ENCODE measurements around the gene NMNAT3.

The NMNAT3 gene

DNA sequence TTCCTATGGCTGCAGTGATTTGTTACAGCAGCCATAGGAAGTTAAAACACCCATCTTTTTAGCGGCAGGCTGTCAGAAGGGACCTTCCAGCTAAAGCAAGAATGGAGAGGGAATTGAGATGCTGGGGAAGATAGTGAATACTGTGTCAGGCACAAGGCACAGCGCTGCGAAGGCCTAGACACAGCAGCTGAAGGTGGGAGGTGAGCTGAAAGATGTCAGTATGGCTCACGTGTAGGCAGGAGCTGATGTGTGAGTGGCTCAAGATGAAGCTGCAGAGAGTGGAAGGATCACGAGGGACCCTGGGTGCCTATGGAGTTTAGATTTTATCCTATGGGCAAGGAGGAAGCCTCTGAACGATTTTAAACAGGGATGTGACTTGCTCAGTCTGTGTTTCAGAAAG is 44.3 kb downstream of the NMNAT3 start:
- no peak overlapping the region for H2AFZ ChIP-seq (ENCODE audit: low read length)
- H3K79me2 ChIP-seq (ENCODE audit: insufficient read depth, low read length), result no peaks in the 10 kb centered on the region
- H3K9ac ChIP-seq (ENCODE audit: low read length), result no peak overlapping the region
- no peak overlapping the region for H3K27ac ChIP-seq (ENCODE audit: low read depth, low read length, poor library complexity, severe bottlenecking)
- H3K9me3 ChIP-seq (ENCODE audit: low read length), result no peaks in the 10 kb centered on the region
- H3K27me3 ChIP-seq (ENCODE audit: insufficient read depth, low read length), result no peaks in the 10 kb centered on the region; the same call in 1 of the 2 replicates
- no peaks in the 10 kb centered on the region for H3F3A ChIP-seq (ENCODE audit: insufficient read depth, low read length)
- H3K4me2 ChIP-seq (ENCODE audit: low read length), result no peak overlapping the region
- no peaks in the 10 kb centered on the region for H4K20me1 ChIP-seq (ENCODE audit: insufficient read depth, low read length)
- TF ChIP-seq, protein P1, sequence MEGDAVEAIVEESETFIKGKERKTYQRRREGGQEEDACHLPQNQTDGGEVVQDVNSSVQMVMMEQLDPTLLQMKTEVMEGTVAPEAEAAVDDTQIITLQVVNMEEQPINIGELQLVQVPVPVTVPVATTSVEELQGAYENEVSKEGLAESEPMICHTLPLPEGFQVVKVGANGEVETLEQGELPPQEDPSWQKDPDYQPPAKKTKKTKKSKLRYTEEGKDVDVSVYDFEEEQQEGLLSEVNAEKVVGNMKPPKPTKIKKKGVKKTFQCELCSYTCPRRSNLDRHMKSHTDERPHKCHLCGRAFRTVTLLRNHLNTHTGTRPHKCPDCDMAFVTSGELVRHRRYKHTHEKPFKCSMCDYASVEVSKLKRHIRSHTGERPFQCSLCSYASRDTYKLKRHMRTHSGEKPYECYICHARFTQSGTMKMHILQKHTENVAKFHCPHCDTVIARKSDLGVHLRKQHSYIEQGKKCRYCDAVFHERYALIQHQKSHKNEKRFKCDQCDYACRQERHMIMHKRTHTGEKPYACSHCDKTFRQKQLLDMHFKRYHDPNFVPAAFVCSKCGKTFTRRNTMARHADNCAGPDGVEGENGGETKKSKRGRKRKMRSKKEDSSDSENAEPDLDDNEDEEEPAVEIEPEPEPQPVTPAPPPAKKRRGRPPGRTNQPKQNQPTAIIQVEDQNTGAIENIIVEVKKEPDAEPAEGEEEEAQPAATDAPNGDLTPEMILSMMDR (IDR thresholded peaks at IDR 0.05; ENCODE audit: low read length), result no peak
- TF ChIP-seq EZH2 (IDR thresholded peaks at IDR 0.05; ENCODE audit: borderline replicate concordance, low read length), result no peak
- H3K4me3 ChIP-seq (ENCODE audit: low read depth, low read length, poor library complexity, severe bottlenecking), result no peak overlapping the region
- no peaks in the 10 kb centered on the region for H3K9me2 ChIP-seq (ENCODE audit: low read depth, low read length)
- no peaks in the 10 kb centered on the region for H3K36me3 ChIP-seq (ENCODE audit: insufficient read depth, low read length)
- no peaks in the 10 kb centered on the region for H3K4me1 ChIP-seq (ENCODE audit: insufficient read depth, low read length, severe bottlenecking)

DNA sequence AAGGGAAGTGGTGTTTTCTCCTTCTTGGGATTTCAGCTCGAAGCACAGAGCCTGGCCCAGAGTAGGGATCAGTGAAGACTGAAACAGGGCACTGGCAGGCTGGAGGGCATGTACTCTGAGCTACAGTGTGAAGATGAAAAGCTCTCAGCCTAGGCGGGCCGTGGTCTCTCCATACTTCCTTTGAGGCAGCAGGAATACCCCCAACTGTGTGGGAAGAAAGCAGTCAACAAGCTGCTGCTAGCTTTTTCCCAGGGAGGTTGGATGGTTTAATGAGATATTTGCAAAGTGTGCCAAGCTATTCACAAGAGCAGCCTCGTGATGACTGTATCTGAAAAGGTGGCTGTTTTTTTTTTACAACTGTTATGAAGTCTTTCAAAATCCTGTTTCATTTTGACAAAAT is 47.2 kb downstream of the NMNAT3 start:
- no peaks in the 10 kb centered on the region for H3K4me1 ChIP-seq (ENCODE audit: insufficient read depth, low read length, severe bottlenecking)
- H4K20me1 ChIP-seq (ENCODE audit: insufficient read depth, low read length), result no peaks in the 10 kb centered on the region
- H2AFZ ChIP-seq (ENCODE audit: low read length), result no peak overlapping the region
- H3K4me2 ChIP-seq (ENCODE audit: low read length), result no peak overlapping the region
- peaks cover 3% of the 10 kb centered on the region; the same call in 1 of the 2 replicates for H3K9me3 ChIP-seq (ENCODE audit: low read length)
- H3K27me3 ChIP-seq (ENCODE audit: insufficient read depth, low read length), result no peaks in the 10 kb centered on the region; the same call in 1 of the 2 replicates
- no peaks in the 10 kb centered on the region for H3K36me3 ChIP-seq (ENCODE audit: insufficient read depth, low read length)
- H3K4me3 ChIP-seq (ENCODE audit: low read depth, low read length, poor library complexity, severe bottlenecking), result no peak overlapping the region
- H3F3A ChIP-seq (ENCODE audit: insufficient read depth, low read length), result no peaks in the 10 kb centered on the region
- TF ChIP-seq EZH2 (IDR thresholded peaks at IDR 0.05; ENCODE audit: borderline replicate concordance, low read length), result no peak
- TF ChIP-seq, protein P1 (IDR thresholded peaks at IDR 0.05; ENCODE audit: low read length), result no peak
- H3K79me2 ChIP-seq (ENCODE audit: insufficient read depth, low read length), result no peaks in the 10 kb centered on the region
- H3K27ac ChIP-seq (ENCODE audit: low read depth, low read length, poor library complexity, severe bottlenecking), result no peak overlapping the region
- no peak overlapping the region for H3K9ac ChIP-seq (ENCODE audit: low read length)
- H3K9me2 ChIP-seq (ENCODE audit: low read depth, low read length), result no peaks in the 10 kb centered on the region

DNA sequence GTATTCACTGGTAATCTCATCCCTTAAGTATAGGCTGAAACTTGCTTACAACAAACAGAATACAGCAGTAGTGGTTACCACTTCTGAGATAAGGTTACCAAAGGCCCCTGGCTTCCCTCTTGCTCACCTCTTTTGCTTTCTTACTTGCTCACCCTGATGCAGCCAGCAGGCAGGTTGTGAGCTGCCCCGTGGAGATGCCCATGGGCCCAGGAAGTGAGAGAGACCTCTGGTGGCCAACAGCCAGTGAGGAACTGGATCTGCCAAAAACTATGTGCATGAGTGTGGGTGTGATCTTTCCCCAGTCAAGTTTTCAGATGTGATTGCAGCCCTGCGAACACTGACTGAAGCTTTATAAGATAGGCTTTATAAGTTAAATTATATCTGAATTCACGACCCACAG is 48.7 kb downstream of the NMNAT3 start:
- Histone ChIP-seq H3F3A (ENCODE audit: insufficient read depth, low read length) (no peaks in the 10 kb centered on the region), H3K9me2 (ENCODE audit: low read depth, low read length) (no peaks in the 10 kb centered on the region), H2AFZ (ENCODE audit: low read length) (no peak overlapping the region), H3K36me3 (ENCODE audit: insufficient read depth, low read length) (no peaks in the 10 kb centered on the region), H3K79me2 (ENCODE audit: insufficient read depth, low read length) (no peaks in the 10 kb centered on the region), H3K4me2 (ENCODE audit: low read length) (no peak overlapping the region), H3K9ac (ENCODE audit: low read length) (no peak overlapping the region), H4K20me1 (ENCODE audit: insufficient read depth, low read length) (no peaks in the 10 kb centered on the region), H3K27me3 (ENCODE audit: insufficient read depth, low read length) (no peaks in the 10 kb centered on the region; the same call in 1 of the 2 replicates), H3K27ac (ENCODE audit: low read depth, low read length, poor library complexity, severe bottlenecking) (no peak overlapping the region), H3K4me3 (ENCODE audit: low read depth, low read length, poor library complexity, severe bottlenecking) (no peak overlapping the region), H3K9me3 (ENCODE audit: low read length) (peaks cover 3% of the 10 kb centered on the region; the same call in 1 of the 2 replicates), H3K4me1 (ENCODE audit: insufficient read depth, low read length, severe bottlenecking) (no peaks in the 10 kb centered on the region)
- TF ChIP-seq, protein P1 (IDR thresholded peaks at IDR 0.05; ENCODE audit: low read length), result peak; percentile 62
- no peak for TF ChIP-seq EZH2 (IDR thresholded peaks at IDR 0.05; ENCODE audit: borderline replicate concordance, low read length)

All from OCI-LY1 (cell line).